ENCODE data around the gene BEST4. TPM values are rescaled to one million over a fixed set of nuclear protein-coding genes. Genes with fewer than 3 reads are reported as not detected.
"Not testable (repeated sequence)": the region's sequence is repeated elsewhere in the genome, so short reads cannot be mapped to it uniquely, and the experiment has no call there.

Gene BEST4
- total and polyA plus RNA-seq, 4 donors: 0.40 to 4.0 (median 2.0) TPM

DNA sequence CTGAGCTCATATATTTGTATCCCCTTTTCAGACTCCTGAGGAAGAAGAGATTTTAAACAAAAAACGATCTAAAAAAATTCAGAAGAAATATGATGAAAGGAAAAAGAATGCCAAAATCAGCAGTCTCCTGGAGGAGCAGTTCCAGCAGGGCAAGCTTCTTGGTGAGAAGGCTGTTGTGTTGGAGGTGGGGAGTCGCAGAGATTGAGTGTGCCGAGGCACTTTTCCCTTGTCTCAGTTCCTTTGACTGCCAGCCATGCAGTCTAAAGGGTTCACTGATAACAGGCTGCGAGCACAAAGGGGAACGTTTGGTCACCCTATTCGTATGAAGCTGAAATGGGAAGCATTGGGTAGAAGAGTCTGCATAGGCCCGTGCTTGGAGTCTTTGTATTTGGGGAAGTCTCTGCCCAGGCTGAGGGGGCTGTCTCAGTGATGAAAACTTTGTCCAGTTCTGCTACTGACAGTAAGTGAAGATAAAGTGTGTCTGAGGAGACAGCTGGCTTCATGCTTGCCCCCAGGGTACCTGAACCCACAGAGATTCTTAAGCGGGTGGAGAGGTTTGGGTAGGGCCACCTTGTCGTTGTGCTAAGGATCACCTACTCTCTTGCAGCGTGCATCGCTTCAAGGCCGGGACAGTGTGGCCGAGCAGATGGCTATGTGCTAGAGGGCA is 9.9 kb downstream of the BEST4 start:
- peaks cover 53% of the 10 kb centered on the region for H3K36me3 ChIP-seq (ENCODE audit: control insufficient read depth, insufficient read depth, low read length)

DNA sequence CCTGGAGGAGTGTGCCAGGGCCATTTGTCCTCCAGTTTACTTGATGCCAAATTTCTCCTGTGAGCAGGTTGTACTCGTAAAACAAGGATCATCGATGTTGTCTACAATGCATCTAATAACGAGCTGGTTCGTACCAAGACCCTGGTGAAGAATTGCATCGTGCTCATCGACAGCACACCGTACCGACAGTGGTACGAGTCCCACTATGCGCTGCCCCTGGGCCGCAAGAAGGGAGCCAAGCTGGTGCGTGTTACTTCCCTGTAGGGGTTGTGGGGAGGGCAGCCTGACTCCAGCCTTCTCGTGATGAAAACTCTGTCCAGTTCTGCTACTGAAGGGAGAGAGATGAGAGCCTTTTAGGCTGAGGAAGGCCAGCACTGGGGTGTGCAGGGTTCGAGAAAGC is 10.4 kb downstream of the BEST4 start:
- H3K27ac ChIP-seq (ENCODE audit: low read depth, low read length): no peak overlapping the region
- no peaks in the 10 kb centered on the region for H3K27me3 ChIP-seq (ENCODE audit: control insufficient read depth, insufficient read depth, low read length)
- H3K9me3 ChIP-seq (ENCODE audit: control insufficient read depth, insufficient read depth, low read length): no peaks in the 10 kb centered on the region
- H3K36me3 ChIP-seq (ENCODE audit: control insufficient read depth, insufficient read depth, low read length): peaks cover 53% of the 10 kb centered on the region
- H3K4me3 ChIP-seq (ENCODE audit: low read depth, low read length): no peak overlapping the region
- WGBS (ENCODE audit: insufficient coverage): 86% methylated on average over 11 of the region's 14 CpGs
- peaks cover 29% of the 10 kb centered on the region for H3K4me1 ChIP-seq (ENCODE audit: control insufficient read depth, insufficient read depth, low read length)
- no peak for DNase-seq (ENCODE audit: low read depth in 4 of 6, low spot score in 6 of 6)

More for the DNA sequence above, 9.9 kb downstream of the BEST4 start:
- Histone ChIP-seq H3K4me3 (ENCODE audit: low read depth, low read length) (no peak overlapping the region), H3K27me3 (ENCODE audit: control insufficient read depth, insufficient read depth, low read length) (no peaks in the 10 kb centered on the region), H3K4me1 (ENCODE audit: control insufficient read depth, insufficient read depth, low read length) (peaks cover 30% of the 10 kb centered on the region), H3K27ac (ENCODE audit: low read depth, low read length) (no peak overlapping the region), H3K9me3 (ENCODE audit: control insufficient read depth, insufficient read depth, low read length) (no peaks in the 10 kb centered on the region)
- WGBS (ENCODE audit: insufficient coverage): 85% methylated on average over 13 of the region's 13 CpGs
- DNase-seq (ENCODE audit: low read depth in 4 of 6, low spot score in 6 of 6): no peak

DNA sequence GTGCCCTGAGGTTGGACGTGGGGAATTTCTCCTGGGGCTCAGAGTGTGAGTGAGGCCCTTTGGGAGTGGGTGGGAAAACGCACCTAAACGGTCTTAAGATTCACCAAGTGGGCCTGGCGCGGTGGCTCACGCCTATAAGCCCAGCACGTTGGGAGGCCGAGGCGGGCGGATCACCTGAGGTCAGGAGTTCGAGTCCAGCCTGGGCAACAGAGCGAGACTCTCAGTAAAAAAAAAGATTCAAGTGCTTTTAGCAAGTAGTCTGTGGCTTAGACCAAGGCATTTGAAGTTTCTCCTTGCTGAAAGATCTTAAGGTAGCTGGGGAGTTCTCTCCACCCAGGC is 11.3 kb downstream of the BEST4 start:
- Histone ChIP-seq H3K4me3 (ENCODE audit: low read depth, low read length) (peak overlapping the region; percentile 100), H3K9me3 (ENCODE audit: control insufficient read depth, insufficient read depth, low read length) (no peaks in the 10 kb centered on the region), H3K4me1 (ENCODE audit: control insufficient read depth, insufficient read depth, low read length) (peaks cover 29% of the 10 kb centered on the region), H3K27ac (ENCODE audit: low read depth, low read length) (peak overlapping the region; percentile 27), H3K36me3 (ENCODE audit: control insufficient read depth, insufficient read depth, low read length) (peaks cover 53% of the 10 kb centered on the region), H3K27me3 (ENCODE audit: control insufficient read depth, insufficient read depth, low read length) (no peaks in the 10 kb centered on the region)
- no peak for DNase-seq (ENCODE audit: low read depth in 4 of 6, low spot score in 6 of 6)
- 63% methylated on average over 10 of the region's 12 CpGs for WGBS (ENCODE audit: insufficient coverage)

DNA sequence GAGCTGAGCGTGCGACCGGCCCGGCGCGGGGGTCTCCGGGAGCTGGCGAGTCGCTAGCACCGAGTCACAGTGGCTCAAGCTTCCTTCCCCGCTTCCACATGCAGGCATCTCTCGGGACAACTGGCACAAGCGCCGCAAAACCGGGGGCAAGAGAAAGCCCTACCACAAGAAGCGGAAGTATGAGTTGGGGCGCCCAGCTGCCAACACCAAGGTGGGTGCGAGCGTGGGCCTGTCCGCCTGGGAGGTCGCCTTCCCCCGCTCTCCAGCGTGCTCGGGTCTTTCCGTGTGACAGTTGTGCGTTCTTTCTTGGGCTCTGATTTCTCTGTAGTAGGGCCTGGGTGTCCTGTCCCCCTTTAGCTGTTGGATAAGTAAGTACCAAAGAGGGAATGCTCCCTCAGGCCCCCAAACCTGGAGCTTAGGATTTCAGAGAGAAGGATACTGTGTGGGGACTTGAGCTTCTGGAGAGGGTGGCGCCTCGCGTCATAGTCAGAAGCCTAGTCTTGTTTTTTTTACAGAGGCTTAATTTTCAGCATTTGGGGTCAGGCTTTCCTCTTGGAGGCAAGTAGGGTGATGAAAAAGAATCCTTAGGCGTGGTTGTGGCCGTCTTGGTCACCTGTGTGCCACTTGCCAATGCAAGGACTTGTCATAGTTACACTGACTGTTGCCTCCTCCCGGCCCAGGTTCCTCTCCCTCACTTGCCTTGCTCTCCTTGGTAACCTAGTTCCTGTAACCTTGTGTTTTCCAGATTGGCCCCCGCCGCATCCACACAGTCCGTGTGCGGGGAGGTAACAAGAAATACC is 11.8 kb downstream of the BEST4 start:
- peak in 1 of 6 donors; percentile 29 for DNase-seq (ENCODE audit: low read depth in 4 of 6, low spot score in 6 of 6)
- Histone ChIP-seq H3K4me1 (ENCODE audit: control insufficient read depth, insufficient read depth, low read length) (peaks cover 29% of the 10 kb centered on the region), H3K36me3 (ENCODE audit: control insufficient read depth, insufficient read depth, low read length) (peaks cover 47% of the 10 kb centered on the region), H3K27me3 (ENCODE audit: control insufficient read depth, insufficient read depth, low read length) (no peaks in the 10 kb centered on the region), H3K27ac (ENCODE audit: low read depth, low read length) (peak overlapping the region; percentile 98), H3K4me3 (ENCODE audit: low read depth, low read length) (peak overlapping the region; percentile 100), H3K9me3 (ENCODE audit: control insufficient read depth, insufficient read depth, low read length) (no peaks in the 10 kb centered on the region)
- 7% methylated on average over 35 of the region's 36 CpGs for WGBS (ENCODE audit: insufficient coverage)

DNA sequence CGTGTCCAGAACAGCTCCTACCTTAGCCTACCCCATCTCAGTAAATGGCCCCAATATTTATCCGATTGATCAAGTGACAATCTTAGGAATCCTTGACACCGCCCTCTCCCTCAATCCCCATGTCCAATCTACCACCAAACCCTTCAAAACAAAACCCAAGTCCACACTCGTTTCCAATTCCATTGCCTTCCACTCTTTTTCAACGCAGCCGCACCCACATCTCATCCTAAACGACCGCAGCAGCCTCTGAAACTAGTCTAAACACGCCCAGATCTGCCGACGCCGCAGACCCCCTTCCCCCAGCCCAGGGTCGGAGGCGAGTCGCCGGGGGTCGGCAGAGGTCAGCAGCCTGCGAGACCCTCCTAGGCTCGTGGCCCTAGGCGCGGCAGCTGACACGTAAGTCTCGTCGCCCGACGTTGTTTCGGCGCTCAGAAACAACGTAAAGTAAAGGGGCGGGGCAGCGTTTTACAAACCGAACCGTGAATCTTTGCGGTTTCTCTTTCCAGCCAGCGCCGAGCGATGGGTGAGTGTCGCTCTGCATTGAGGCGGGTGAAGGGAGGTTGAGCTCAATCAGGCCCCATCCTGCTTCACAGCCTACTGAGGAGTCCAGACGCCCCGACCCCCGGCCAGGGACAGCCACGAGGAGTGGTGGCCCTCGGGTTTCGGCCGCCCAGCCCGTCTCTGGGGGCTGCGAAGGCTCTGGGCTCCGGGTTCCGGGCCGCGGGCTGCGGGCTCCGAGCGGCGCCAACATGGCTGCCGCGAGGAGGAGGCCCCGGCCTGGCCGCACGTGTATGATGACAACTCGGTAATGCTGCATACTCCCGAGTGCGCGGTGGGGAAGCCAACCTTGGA is 12.7 kb downstream of the BEST4 start, which contains the start of gene RPS8:
RPS8 (plus strand) TSS at position 463 of the 852 bp plus-strand sequence; CDS start at position 520, 57 bp downstream.
- Histone ChIP-seq H3K4me1 (ENCODE audit: control insufficient read depth, insufficient read depth, low read length) (peaks cover 29% of the 10 kb centered on the region), H3K27me3 (ENCODE audit: control insufficient read depth, insufficient read depth, low read length) (no peaks in the 10 kb centered on the region), H3K36me3 (ENCODE audit: control insufficient read depth, insufficient read depth, low read length) (peaks cover 40% of the 10 kb centered on the region), H3K9me3 (ENCODE audit: control insufficient read depth, insufficient read depth, low read length) (no peaks in the 10 kb centered on the region), H3K4me3 (ENCODE audit: low read depth, low read length) (peak within 1 kb of the TSS; percentile 100), H3K27ac (ENCODE audit: low read depth, low read length) (peak within 1 kb of the TSS; percentile 98)
- peak; percentile 90 to 99 (median 94) for DNase-seq (ENCODE audit: low read depth in 4 of 6, low spot score in 6 of 6)
- 0% methylated on average over 60 of the region's 65 CpGs for WGBS (ENCODE audit: insufficient coverage)

DNA sequence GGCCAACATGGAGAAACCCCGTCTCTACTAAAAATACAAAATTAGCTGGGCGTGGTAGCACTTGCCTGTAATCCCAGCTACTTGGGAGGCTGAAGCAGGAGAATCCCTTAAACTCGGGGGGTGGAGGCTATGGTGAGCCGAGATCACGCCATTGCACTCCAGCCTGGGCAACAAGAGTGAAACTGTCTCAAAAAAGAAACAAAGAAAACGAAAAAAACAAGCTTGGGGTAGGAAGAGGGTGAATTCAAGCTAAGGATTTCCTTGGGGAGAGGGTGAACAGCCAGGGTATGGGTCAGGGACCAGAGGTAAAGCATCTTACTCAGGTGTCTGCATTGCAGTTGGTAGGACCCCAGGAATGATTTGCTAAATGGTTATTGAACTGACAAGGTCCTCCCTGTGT is 21.5 kb downstream of the BEST4 start:
- peaks cover 17% of the 10 kb centered on the region for H3K36me3 ChIP-seq (ENCODE audit: control insufficient read depth, insufficient read depth, low read length)
- H3K27me3 ChIP-seq (ENCODE audit: control insufficient read depth, insufficient read depth, low read length); H3K9me3 ChIP-seq (ENCODE audit: control insufficient read depth, insufficient read depth, low read length); H3K4me3 ChIP-seq (ENCODE audit: low read depth, low read length); H3K27ac ChIP-seq (ENCODE audit: low read depth, low read length); H3K4me1 ChIP-seq (ENCODE audit: control insufficient read depth, insufficient read depth, low read length); DNase-seq (ENCODE audit: low read depth in 4 of 6, low spot score in 6 of 6): not testable (repeated sequence)
- 98% methylated on average over 5 of the region's 6 CpGs for WGBS (ENCODE audit: insufficient coverage)

DNA sequence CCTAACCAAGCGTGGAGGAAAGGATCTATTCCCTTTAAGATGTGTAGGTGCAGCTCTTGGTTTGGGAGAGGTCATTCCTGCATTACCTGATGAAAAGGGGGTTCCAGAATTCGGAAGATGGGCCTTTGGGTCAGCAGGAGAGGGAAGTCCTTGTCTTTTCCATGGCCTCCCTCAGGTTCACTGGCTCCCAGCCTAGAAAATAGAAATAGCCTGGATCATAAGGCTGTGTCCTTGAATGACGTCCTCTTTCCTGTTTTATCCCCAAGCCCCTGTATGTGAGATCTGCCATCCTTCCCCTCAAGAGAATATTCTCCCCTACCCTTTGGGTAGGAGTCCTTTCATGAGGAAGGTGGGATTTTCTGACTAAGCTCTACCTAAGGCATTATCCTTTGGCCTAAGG is 27.1 kb downstream of the BEST4 start:
- 96% methylated on average over 3 of the region's 3 CpGs for WGBS (ENCODE audit: insufficient coverage)
- Histone ChIP-seq H3K27ac (ENCODE audit: low read depth, low read length) (no peak overlapping the region), H3K36me3 (ENCODE audit: control insufficient read depth, insufficient read depth, low read length) (peaks cover 34% of the 10 kb centered on the region), H3K9me3 (ENCODE audit: control insufficient read depth, insufficient read depth, low read length) (no peaks in the 10 kb centered on the region), H3K4me3 (ENCODE audit: low read depth, low read length) (no peak overlapping the region), H3K27me3 (ENCODE audit: control insufficient read depth, insufficient read depth, low read length) (no peaks in the 10 kb centered on the region), H3K4me1 (ENCODE audit: control insufficient read depth, insufficient read depth, low read length) (no peaks in the 10 kb centered on the region)
- DNase-seq (ENCODE audit: low read depth in 4 of 6, low spot score in 6 of 6): no peak

DNA sequence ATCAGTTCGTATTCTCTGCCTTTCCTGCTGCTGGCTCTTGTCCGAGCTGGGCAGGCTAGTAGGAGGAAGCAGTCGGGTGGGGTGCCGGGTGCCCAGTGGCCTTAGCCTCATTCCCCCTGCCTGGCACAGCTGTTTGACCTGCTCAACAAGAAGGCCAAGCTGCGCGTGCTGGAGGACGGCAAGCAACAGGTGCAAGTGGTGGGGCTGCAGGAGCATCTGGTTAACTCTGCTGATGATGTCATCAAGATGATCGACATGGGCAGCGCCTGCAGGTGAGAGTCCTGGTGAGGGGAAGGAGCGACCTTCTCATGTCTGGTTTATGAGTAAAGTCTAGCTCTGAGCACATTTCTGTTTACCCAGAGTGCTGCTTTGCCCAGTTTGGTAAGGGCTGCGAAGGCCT is 28.9 kb downstream of the BEST4 start:
- Histone ChIP-seq H3K36me3 (ENCODE audit: control insufficient read depth, insufficient read depth, low read length) (peaks cover 34% of the 10 kb centered on the region), H3K4me1 (ENCODE audit: control insufficient read depth, insufficient read depth, low read length) (no peaks in the 10 kb centered on the region), H3K27me3 (ENCODE audit: control insufficient read depth, insufficient read depth, low read length) (no peaks in the 10 kb centered on the region), H3K9me3 (ENCODE audit: control insufficient read depth, insufficient read depth, low read length) (no peaks in the 10 kb centered on the region), H3K27ac (ENCODE audit: low read depth, low read length) (no peak overlapping the region), H3K4me3 (ENCODE audit: low read depth, low read length) (no peak overlapping the region)
- DNase-seq (ENCODE audit: low read depth in 4 of 6, low spot score in 6 of 6): no peak
- 91% methylated on average over 11 of the region's 11 CpGs for WGBS (ENCODE audit: insufficient coverage)

DNA sequence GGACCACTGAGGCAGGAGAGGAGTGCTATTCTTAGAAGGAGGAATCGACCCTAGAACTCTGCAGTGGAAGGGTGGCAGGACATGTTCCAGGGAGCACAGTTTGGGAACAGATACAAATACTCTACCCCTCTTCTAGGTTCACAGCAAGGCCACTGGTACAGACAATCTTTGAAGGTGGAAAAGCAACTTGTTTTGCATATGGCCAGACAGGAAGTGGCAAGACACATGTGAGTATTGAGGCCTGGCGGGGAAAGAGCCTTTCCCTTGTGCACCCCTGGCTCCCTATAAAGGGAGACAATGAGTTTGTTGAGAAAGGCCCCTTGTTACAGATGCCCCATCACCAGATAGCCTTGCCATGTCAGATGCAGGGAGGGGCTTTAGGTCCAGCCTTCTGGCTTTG is 30.6 kb downstream of the BEST4 start:
- Histone ChIP-seq H3K27ac (ENCODE audit: low read depth, low read length) (no peak overlapping the region), H3K9me3 (ENCODE audit: control insufficient read depth, insufficient read depth, low read length) (no peaks in the 10 kb centered on the region), H3K4me3 (ENCODE audit: low read depth, low read length) (no peak overlapping the region), H3K27me3 (ENCODE audit: control insufficient read depth, insufficient read depth, low read length) (no peaks in the 10 kb centered on the region), H3K4me1 (ENCODE audit: control insufficient read depth, insufficient read depth, low read length) (no peaks in the 10 kb centered on the region), H3K36me3 (ENCODE audit: control insufficient read depth, insufficient read depth, low read length) (peaks cover 30% of the 10 kb centered on the region)
- 93% methylated on average over 2 of the region's 2 CpGs for WGBS (ENCODE audit: insufficient coverage)
- DNase-seq (ENCODE audit: low read depth in 4 of 6, low spot score in 6 of 6): no peak
